ENCODE results near the gene ERP44. TPM values are rescaled to one million over a fixed set of nuclear protein-coding genes. Genes with fewer than 3 reads are reported as not detected.

ERP44 gene
- total and polyA plus RNA-seq, 3 donors from 2014 or later = 14.6 to 18.3 (median 17.8) TPM

- Histone ChIP-seq H3K27me3 (no peaks in the 10 kb centered on the region), H3K4me1 (peaks cover 8% of the 10 kb centered on the region), H3K36me3 (ENCODE audit: low read depth, missing control alignments) (no peaks in the 10 kb centered on the region), H3K9me3 (no peaks in the 10 kb centered on the region), H3K4me3 (no peak overlapping the region), H3K27ac (no peak overlapping the region)
- 83 to 85% methylated on average over 6 of the region's 6 CpGs for WGBS, 2 donors
- no peak for DNase-seq
- no peak for TF ChIP-seq CTCF (IDR thresholded peaks at IDR 0.05)
- TF ChIP-seq POLR2A (IDR thresholded peaks at IDR 0.05) = no peak
- intact Hi-C loops (cut with DNase I; ENCODE audit: low total_unique reads) = no loop called here
These were observed 2.8 kb upstream of the ERP44 start for GRCh38 chr9:100101608-100102007.

GRCh38 chr9:100100146-100100667, 1.4 kb upstream of the ERP44 start:
- H3K4me3 ChIP-seq = peak overlapping the region in 1 of 2 donors; percentile 97
- intact Hi-C loops (cut with DNase I; ENCODE audit: low total_unique reads) = no loop called here
- DNase-seq = no peak
- H3K4me1 ChIP-seq = peaks cover 8% of the 10 kb centered on the region
- TF ChIP-seq POLR2A (IDR thresholded peaks at IDR 0.05) (no peak), CTCF (IDR thresholded peaks at IDR 0.05) (no peak)
- H3K9me3 ChIP-seq = no peaks in the 10 kb centered on the region
- WGBS, 2 donors = 44 to 55% methylated on average over 2 of the region's 2 CpGs
- no peaks in the 10 kb centered on the region for H3K36me3 ChIP-seq (ENCODE audit: low read depth, missing control alignments)
- no peaks in the 10 kb centered on the region for H3K27me3 ChIP-seq
- H3K27ac ChIP-seq = peak overlapping the region in 1 of 2 donors; percentile 90

GRCh38 chr9:100099722-100100042, 882 bp upstream of the ERP44 start:
- WGBS, 2 donors = 1 to 5% methylated on average over 10 of the region's 10 CpGs
- Histone ChIP-seq H3K4me3 (peak overlapping the region; percentile 94 to 97), H3K27ac (peak overlapping the region; percentile 81 to 90), H3K9me3 (no peaks in the 10 kb centered on the region), H3K4me1 (peaks cover 8% of the 10 kb centered on the region), H3K36me3 (ENCODE audit: low read depth, missing control alignments) (no peaks in the 10 kb centered on the region), H3K27me3 (no peaks in the 10 kb centered on the region)
- intact Hi-C loops (cut with DNase I; ENCODE audit: low total_unique reads) = no loop called here
- TF ChIP-seq POLR2A (IDR thresholded peaks at IDR 0.05) (no peak), CTCF (IDR thresholded peaks at IDR 0.05) (no peak)
- peak; percentile 43 for DNase-seq

DNA sequence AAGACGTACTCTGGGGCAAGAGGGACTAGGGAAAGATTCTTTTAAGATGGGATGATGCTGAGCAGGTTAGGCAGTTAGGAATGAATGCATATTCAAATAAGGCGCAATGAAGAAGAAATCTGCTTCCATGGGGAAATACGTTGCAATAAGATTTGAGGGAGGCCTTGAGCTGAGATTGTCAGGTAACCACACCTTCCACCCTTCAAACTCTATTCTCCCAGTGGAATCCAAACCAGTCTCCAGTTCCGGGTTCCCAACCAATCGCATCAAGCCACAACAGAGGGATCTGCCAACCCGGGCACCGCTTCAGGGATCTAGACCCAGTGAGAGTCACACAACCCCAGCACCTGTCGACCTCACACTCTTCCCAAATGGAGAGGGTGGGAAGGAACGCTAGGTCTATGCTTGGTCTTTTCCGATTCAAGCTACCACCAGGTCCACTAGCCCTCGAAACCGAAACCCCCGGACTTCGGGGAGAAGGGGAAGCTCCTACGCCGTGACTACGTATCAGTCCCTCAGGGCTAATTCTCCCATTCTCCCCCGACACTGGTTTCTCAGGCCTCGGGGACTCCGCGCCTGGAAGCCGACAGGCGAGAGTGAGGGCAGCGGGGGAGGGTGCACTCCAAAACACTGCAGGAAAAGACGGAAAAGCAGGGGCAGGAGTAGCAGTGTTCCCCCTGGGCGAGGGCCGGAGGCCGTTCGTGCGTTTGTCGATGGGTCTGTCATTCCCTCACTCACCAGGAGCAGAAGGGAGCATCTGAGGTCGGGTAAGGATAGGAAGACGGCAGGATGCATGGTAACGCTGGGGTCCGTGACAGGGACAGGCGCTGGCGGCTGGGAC, 534 bp downstream of the ERP44 start:
- Histone ChIP-seq H3K4me1 (peaks cover 8% of the 10 kb centered on the region), H3K9me3 (no peaks in the 10 kb centered on the region), H3K36me3 (ENCODE audit: low read depth, missing control alignments) (no peaks in the 10 kb centered on the region), H3K4me3 (peak overlapping the region; percentile 94 to 97), H3K27me3 (no peaks in the 10 kb centered on the region), H3K27ac (peak overlapping the region; percentile 78 to 87)
- TF ChIP-seq POLR2A (IDR thresholded peaks at IDR 0.05) (no peak), CTCF (IDR thresholded peaks at IDR 0.05) (no peak)
- WGBS, 2 donors = 1% methylated on average over 30 to 37 of the region's 37 CpGs
- DNase-seq = peak; percentile 82
- intact Hi-C loops (cut with DNase I; ENCODE audit: low total_unique reads) = no loop called here
